B cell (primary cell): ENCODE data around the gene TRIP4.

Experiments used
- EZH2 ChIP-seq: IDR thresholded peaks from 2 replicates; pipeline ENCODE4 v1.6.1; 2012; ENCODE audit warnings: borderline replicate concordance, low read depth, mild to moderate bottlenecking, moderate library complexity, low read length; ENCODE audit not compliant: insufficient read depth, poor library complexity, severe bottlenecking
- TF ChIP-seq, protein P1 (sequence below): fragments of 200-600 bp; IDR thresholded peaks from one replicate; pipeline ENCODE4 v1.8.0; 2022; ENCODE audit warnings: antibody characterized with exemption, mild to moderate bottlenecking

DNA sequence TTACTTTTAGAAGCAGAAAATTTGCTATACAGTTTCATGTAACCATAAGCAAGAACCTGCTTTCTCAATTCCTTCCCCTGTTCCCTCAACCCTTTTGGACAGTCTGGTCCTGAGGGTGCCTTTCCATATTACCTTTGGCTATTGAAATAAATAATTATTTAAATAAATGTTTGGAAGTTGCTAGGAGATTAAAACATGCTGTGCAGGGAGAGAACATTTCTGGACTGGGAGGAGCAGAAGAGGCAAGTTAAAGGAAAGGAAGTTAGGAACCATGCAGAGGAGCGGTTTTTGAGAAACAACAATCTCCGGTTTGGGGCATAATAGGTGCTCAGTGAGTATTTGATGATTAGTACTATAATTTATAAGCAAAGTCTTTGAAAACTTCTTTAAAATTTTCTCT lies 114.5 kb downstream of the TRIP4 start:
- no peak for TF ChIP-seq EZH2
- TF ChIP-seq, protein P1, sequence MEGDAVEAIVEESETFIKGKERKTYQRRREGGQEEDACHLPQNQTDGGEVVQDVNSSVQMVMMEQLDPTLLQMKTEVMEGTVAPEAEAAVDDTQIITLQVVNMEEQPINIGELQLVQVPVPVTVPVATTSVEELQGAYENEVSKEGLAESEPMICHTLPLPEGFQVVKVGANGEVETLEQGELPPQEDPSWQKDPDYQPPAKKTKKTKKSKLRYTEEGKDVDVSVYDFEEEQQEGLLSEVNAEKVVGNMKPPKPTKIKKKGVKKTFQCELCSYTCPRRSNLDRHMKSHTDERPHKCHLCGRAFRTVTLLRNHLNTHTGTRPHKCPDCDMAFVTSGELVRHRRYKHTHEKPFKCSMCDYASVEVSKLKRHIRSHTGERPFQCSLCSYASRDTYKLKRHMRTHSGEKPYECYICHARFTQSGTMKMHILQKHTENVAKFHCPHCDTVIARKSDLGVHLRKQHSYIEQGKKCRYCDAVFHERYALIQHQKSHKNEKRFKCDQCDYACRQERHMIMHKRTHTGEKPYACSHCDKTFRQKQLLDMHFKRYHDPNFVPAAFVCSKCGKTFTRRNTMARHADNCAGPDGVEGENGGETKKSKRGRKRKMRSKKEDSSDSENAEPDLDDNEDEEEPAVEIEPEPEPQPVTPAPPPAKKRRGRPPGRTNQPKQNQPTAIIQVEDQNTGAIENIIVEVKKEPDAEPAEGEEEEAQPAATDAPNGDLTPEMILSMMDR = no peak
